ENCODE measurements around the gene NLRC5. TPM values are rescaled to one million over a fixed set of nuclear protein-coding genes. Genes with fewer than 3 reads are reported as not detected.

Gene NLRC5
- total and polyA plus RNA-seq, 9 of the 15 experiments (the other 6 are each of a cell fraction or from before 2014, with no cell fraction given) = 0.59 to 0.71 TPM; not detected in 7

- H3K36me3 ChIP-seq (ENCODE audit: control insufficient read depth, insufficient read depth, low read length) = no peaks in the 10 kb centered on the region
- H3K79me2 ChIP-seq (ENCODE audit: control insufficient read depth, insufficient read depth, low read length) = no peaks in the 10 kb centered on the region
- no peak overlapping the region for H3K4me3 ChIP-seq
- peaks cover 17 to 64% of the 10 kb centered on the region in 2 experiments; a peak in 4 of 5 replicates for H3K27me3 ChIP-seq (ENCODE audit: control insufficient read depth in 2 of 2, insufficient read depth in 2 of 2, low read length in 2 of 2)
- no peak overlapping the region for H2AFZ ChIP-seq (ENCODE audit: low read depth, low read length)
- H3K27ac ChIP-seq (ENCODE audit: extremely low read depth, low read depth, low read length) = no peak overlapping the region
- FAIRE-seq (no peak), DNase-seq (ENCODE audit: extremely low read depth in 1 of 4, low spot score in 3 of 4) (no peak), ATAC-seq (no peak)
- in situ Hi-C loops (cut with MboI) = no loop called here
- no peaks in the 10 kb centered on the region for H3K9me1 ChIP-seq (ENCODE audit: control insufficient read depth, insufficient read depth, low read length)
- TF ChIP-seq PPARD (CRISPR knock-in tag; IDR thresholded peaks at IDR 0.05) (no peak), HBP1 (CRISPR knock-in tag; IDR thresholded peaks at IDR 0.05) (no peak), LEF1 (IDR thresholded peaks at IDR 0.05) (no peak), DLX4 (CRISPR knock-in tag; IDR thresholded peaks at IDR 0.05) (no peak), IFI16 (CRISPR knock-in tag; IDR thresholded peaks at IDR 0.05) (no peak), RFX7 (CRISPR knock-in tag; IDR thresholded peaks at IDR 0.05) (no peak), ATF1 (CRISPR knock-in tag; IDR thresholded peaks at IDR 0.05) (no peak), ATF1 (tag; IDR thresholded peaks at IDR 0.05) (no peak), ZNF589 (CRISPR knock-in tag; IDR thresholded peaks at IDR 0.05; ENCODE audit: low read depth) (no peak), ZZZ3 (IDR thresholded peaks at IDR 0.05) (no peak), GABPA (tag; conservative IDR thresholded peaks at IDR 0.05; ENCODE audit: low read depth) (no peak), SPI1 (IDR thresholded peaks at IDR 0.05; ENCODE audit: borderline replicate concordance, low read depth, low read length) (no peak), RBM22 (IDR thresholded peaks at IDR 0.05; ENCODE audit: low read depth, low read length, poor library complexity, severe bottlenecking) (no peak), L3MBTL2 (IDR thresholded peaks at IDR 0.05) (no peak), ETV1 (tag; conservative IDR thresholded peaks at IDR 0.05; ENCODE audit: low read depth) (no peak), ELF2 (CRISPR knock-in tag; IDR thresholded peaks at IDR 0.05) (no peak), XRCC3 (IDR thresholded peaks at IDR 0.05) (no peak), TCF15 (CRISPR knock-in tag; IDR thresholded peaks at IDR 0.05) (no peak), SETDB1 (IDR thresholded peaks at IDR 0.05; ENCODE audit: low read length) (no peak), ZNF239 (CRISPR knock-in tag; IDR thresholded peaks at IDR 0.05) (no peak), ZBTB8A (IDR thresholded peaks at IDR 0.05; ENCODE audit: partially characterized antibody) (no peak)
- H3K9ac ChIP-seq (ENCODE audit: insufficient read depth in 1 of 2, low read depth in 2 of 2, low read length in 2 of 2) = no peak overlapping the region
- ChIA-PET POLR2A (interaction anchor here (0.5 to 1.4 kb wide), 2 partner anchors 10 to 155 kb away, joined by 3 to 5 read pairs; no protein-coding TSS in a partner anchor), CTCF (ENCODE audit: low intra/inter-chr PET ratio) (no interaction called here)
- H3K9me3 ChIP-seq (replicated peaks; ENCODE audit: control insufficient read depth, insufficient read depth, low read depth, low read length) = no peaks in the 10 kb centered on the region
- intact Hi-C loops (cut with micrococcal nuclease) = no loop called here
- H4K20me1 ChIP-seq (replicated peaks; ENCODE audit: control insufficient read depth, insufficient read depth, low read length) = peaks cover 7% of the 10 kb centered on the region; the same call in 1 of the 2 replicates
- no peak overlapping the region for H3K4me2 ChIP-seq (ENCODE audit: insufficient read depth, low read length)
- 2% methylated on average over 7 of the region's 7 CpGs for WGBS (ENCODE audit: insufficient coverage, low coverage, missing lambda C conversion rate)
- no peaks in the 10 kb centered on the region for H3K4me1 ChIP-seq (replicated peaks in 1 of 2; ENCODE audit: control insufficient read depth in 2 of 2, insufficient read depth in 2 of 2, low read length in 2 of 2)
- no TSS peak for BruUV-seq (replicated peaks)
Measured at GRCh38 chr16:57022445-57022844, 33.1 kb downstream of the NLRC5 start.
